ENCODE measurements around the gene CDCP1. TPM values are rescaled to one million over a fixed set of nuclear protein-coding genes. Genes with fewer than 3 reads are reported as not detected.
A peak's percentile ranks its signal among the peaks of the same experiment; 100 is the strongest.
"Not testable (repeated sequence)": the region's sequence is repeated elsewhere in the genome, so short reads cannot be mapped to it uniquely, and the experiment has no call there.

The CDCP1 gene
- total RNA-seq, 1 experiment from 2014 or later: 180 TPM

DNA sequence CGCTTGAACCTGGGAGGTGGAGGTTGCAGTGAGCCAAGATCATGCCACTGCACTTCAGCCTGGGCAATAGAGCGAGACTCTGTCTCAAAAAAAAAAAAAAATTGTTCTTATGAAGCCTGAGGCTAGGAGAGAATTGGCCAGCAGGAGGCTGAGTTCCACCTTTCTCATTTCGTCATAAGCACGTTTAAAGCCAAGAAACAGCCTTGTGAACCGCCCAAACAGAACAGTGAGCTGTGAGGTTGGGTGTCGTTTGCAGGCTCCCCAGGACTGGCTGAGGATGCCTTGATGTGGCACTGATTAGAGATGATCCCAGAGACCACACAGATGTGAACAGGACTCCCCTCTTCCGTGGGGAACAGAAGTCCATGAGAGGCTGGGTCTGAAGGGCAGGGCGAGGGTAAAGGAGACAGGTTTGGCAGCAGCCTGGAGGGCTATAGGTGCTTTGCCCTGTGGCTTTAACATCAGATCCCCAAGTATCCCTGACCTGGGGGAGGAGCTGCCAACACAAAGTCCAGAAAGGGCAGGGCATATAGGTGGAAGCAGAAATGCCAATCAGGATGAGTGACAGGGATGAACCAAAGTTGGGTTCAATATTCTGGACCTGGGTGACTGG lies 67.2 kb downstream of the CDCP1 start:
- Mint-ChIP-seq H3K4me1 (ENCODE audit: insufficient read depth, unreplicated experiment) (peaks cover 6% of the 10 kb centered on the region), H3K4me3 (ENCODE audit: unreplicated experiment) (no peak overlapping the region), H3K9me3 (ENCODE audit: unreplicated experiment) (peaks cover 7% of the 10 kb centered on the region), H3K36me3 (ENCODE audit: insufficient read depth, unreplicated experiment) (peaks cover 29% of the 10 kb centered on the region), H3K27me3 (ENCODE audit: insufficient read depth, unreplicated experiment) (no peaks in the 10 kb centered on the region), H3K27ac (ENCODE audit: low read depth, unreplicated experiment) (peak overlapping the region; percentile 16)
- intact Hi-C loops (cut with micrococcal nuclease): no loop called here
- no TSS peak for BruUV-seq (replicated peaks)
- peak; percentile 75 for DNase-seq (ENCODE audit: unreplicated experiment)
- TF ChIP-seq, protein P1, sequence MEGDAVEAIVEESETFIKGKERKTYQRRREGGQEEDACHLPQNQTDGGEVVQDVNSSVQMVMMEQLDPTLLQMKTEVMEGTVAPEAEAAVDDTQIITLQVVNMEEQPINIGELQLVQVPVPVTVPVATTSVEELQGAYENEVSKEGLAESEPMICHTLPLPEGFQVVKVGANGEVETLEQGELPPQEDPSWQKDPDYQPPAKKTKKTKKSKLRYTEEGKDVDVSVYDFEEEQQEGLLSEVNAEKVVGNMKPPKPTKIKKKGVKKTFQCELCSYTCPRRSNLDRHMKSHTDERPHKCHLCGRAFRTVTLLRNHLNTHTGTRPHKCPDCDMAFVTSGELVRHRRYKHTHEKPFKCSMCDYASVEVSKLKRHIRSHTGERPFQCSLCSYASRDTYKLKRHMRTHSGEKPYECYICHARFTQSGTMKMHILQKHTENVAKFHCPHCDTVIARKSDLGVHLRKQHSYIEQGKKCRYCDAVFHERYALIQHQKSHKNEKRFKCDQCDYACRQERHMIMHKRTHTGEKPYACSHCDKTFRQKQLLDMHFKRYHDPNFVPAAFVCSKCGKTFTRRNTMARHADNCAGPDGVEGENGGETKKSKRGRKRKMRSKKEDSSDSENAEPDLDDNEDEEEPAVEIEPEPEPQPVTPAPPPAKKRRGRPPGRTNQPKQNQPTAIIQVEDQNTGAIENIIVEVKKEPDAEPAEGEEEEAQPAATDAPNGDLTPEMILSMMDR (IDR thresholded peaks at IDR 0.05; ENCODE audit: unreplicated experiment): peak; percentile 40
- POLR2A ChIA-PET: interaction anchor here (0.7 to 1.1 kb wide), 3 partner anchors 34 to 131 kb away, joined by 3 to 4 read pairs (median 4); no protein-coding TSS in a partner anchor
- CTCF ChIA-PET: interaction anchor here (0.6 to 1.6 kb wide), 6 partner anchors 18 to 439 kb away, joined by 3 to 10 read pairs (median 4); no protein-coding TSS in a partner anchor

DNA sequence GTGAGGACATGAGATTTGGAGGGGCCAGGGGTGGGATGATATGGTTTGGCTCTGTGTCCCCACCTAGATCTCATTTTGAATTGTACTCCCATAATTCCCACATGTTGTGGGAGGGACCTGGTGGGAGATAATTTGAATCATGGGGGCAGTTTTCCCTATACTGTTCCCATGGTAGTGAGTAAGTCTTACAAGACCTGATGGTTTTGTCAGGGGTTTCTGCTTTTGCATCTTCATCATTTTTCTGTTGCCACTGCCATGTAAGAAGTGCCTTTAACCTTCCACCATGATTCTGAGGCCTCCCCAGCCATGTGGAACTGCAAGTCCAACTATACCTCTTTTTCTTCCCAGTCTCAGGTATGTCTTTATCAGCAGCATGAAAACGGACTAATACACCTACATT lies 67.9 kb downstream of the CDCP1 start:
- intact Hi-C loops (cut with micrococcal nuclease); H3K27me3 Mint-ChIP-seq (ENCODE audit: insufficient read depth, unreplicated experiment); H3K27ac Mint-ChIP-seq (ENCODE audit: low read depth, unreplicated experiment); BruUV-seq (replicated peaks); H3K4me3 Mint-ChIP-seq (ENCODE audit: unreplicated experiment); H3K9me3 Mint-ChIP-seq (ENCODE audit: unreplicated experiment); DNase-seq (ENCODE audit: unreplicated experiment); H3K4me1 Mint-ChIP-seq (ENCODE audit: insufficient read depth, unreplicated experiment): not testable (repeated sequence)
- ChIA-PET CTCF (interaction anchor here (1.0 kb wide), 1 partner anchor 36 kb away, joined by 3 read pairs; no protein-coding TSS in a partner anchor), POLR2A (interaction anchor here (0.7 kb wide), 1 partner anchor 37 kb away, joined by 3 read pairs; no protein-coding TSS in a partner anchor)
- peaks cover 21% of the 10 kb centered on the region for H3K36me3 Mint-ChIP-seq (ENCODE audit: insufficient read depth, unreplicated experiment)

DNA sequence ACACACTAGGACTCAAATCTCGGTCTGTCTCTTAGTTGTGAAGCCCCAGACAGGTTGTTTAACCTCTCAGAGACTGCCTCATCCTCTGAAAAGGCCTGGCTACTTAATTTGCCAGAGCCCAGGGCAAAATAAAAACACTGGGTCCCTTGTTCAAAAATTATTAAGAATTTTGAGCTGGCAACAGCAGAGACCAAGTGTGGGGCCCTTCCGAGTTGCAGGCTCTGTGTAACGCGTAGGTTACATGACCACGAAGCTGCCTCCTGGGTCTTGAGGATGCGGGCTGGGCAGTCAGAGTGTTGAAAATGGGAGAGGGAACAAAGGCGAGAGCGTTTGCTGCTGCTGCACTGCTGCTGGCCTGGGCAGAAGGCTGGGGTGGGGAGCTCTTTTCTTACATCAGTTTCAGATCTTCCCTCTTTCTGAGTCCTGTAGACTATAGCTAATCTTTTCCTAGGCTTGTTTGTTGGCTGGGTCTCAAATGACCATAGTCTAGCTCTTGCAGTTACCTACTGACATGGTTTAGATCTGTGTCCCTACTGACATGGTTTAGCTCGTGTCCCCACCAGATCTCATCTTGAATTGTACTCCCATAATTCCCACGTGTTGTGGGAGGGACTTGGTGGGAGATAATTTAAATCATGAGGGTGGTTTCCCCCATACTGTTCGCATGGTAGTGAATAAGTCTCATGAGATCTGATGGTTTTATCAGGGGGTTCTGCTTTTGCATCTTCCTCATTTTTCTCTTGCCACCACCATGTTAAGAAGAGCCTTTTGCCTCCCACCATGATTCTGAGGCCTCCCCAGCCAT lies 70.2 kb downstream of the CDCP1 start:
- no TSS peak for BruUV-seq (replicated peaks)

DNA sequence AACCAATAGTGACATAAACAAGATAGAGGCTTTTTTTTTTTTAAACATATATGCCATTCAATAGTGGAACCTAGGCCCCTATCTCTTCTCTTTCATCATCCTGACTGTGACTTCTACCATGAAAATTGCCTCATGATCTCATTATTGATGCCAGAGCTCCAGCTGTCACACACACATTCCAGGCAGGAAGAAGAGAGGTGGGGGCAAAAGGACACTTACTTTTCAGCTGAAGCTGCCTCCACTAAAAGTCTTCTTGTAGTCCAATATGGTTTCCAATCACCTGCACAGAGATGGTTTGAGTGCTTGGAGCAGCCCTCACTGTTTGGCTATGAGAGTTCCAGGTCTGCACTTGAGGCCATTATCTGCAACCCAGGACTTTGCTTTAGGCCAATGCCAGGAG lies 75.1 kb downstream of the CDCP1 start:
- Mint-ChIP-seq H3K27ac (ENCODE audit: low read depth, unreplicated experiment) (no peak overlapping the region), H3K36me3 (ENCODE audit: insufficient read depth, unreplicated experiment) (no peaks in the 10 kb centered on the region), H3K27me3 (ENCODE audit: insufficient read depth, unreplicated experiment) (no peaks in the 10 kb centered on the region), H3K9me3 (ENCODE audit: unreplicated experiment) (peaks cover 10% of the 10 kb centered on the region), H3K4me1 (ENCODE audit: insufficient read depth, unreplicated experiment) (no peaks in the 10 kb centered on the region), H3K4me3 (ENCODE audit: unreplicated experiment) (no peak overlapping the region)
- BruUV-seq (replicated peaks): no TSS peak
- TF ChIP-seq, protein P1 (IDR thresholded peaks at IDR 0.05; ENCODE audit: unreplicated experiment): no peak
- DNase-seq (ENCODE audit: unreplicated experiment): no peak
- POLR2A ChIA-PET: interaction anchor here (0.6 to 1.1 kb wide), 2 partner anchors 18 to 112 kb away, joined by 3 to 4 read pairs; no protein-coding TSS in a partner anchor
- intact Hi-C loops (cut with micrococcal nuclease): no loop called here
- CTCF ChIA-PET: interaction anchor here (0.6 to 1.3 kb wide), 3 partner anchors 15 to 617 kb away, joined by 4 to 7 read pairs (median 5); no protein-coding TSS in a partner anchor

More for the DNA sequence above, 70.2 kb downstream of the CDCP1 start:
- Mint-ChIP-seq H3K36me3 (ENCODE audit: insufficient read depth, unreplicated experiment) (peaks cover 8% of the 10 kb centered on the region), H3K4me1 (ENCODE audit: insufficient read depth, unreplicated experiment) (peaks cover 6% of the 10 kb centered on the region), H3K4me3 (ENCODE audit: unreplicated experiment) (no peak overlapping the region), H3K9me3 (ENCODE audit: unreplicated experiment) (peaks cover 10% of the 10 kb centered on the region), H3K27me3 (ENCODE audit: insufficient read depth, unreplicated experiment) (no peaks in the 10 kb centered on the region), H3K27ac (ENCODE audit: low read depth, unreplicated experiment) (no peak overlapping the region)
- DNase-seq (ENCODE audit: unreplicated experiment): no peak
- intact Hi-C loops (cut with micrococcal nuclease): no loop called here
- ChIA-PET CTCF (interaction anchor here (0.5 to 1.3 kb wide), 3 partner anchors 13 to 134 kb away, joined by 3 read pairs; no protein-coding TSS in a partner anchor), POLR2A (interaction anchor here (1.4 kb wide), 1 partner anchor 35 kb away, joined by 3 read pairs; no protein-coding TSS in a partner anchor)
- TF ChIP-seq, protein P1 (IDR thresholded peaks at IDR 0.05; ENCODE audit: unreplicated experiment): no peak

All from MCF 10A (cell line).